ENCODE data around the gene MNAT1.

Gene MNAT1

DNA sequence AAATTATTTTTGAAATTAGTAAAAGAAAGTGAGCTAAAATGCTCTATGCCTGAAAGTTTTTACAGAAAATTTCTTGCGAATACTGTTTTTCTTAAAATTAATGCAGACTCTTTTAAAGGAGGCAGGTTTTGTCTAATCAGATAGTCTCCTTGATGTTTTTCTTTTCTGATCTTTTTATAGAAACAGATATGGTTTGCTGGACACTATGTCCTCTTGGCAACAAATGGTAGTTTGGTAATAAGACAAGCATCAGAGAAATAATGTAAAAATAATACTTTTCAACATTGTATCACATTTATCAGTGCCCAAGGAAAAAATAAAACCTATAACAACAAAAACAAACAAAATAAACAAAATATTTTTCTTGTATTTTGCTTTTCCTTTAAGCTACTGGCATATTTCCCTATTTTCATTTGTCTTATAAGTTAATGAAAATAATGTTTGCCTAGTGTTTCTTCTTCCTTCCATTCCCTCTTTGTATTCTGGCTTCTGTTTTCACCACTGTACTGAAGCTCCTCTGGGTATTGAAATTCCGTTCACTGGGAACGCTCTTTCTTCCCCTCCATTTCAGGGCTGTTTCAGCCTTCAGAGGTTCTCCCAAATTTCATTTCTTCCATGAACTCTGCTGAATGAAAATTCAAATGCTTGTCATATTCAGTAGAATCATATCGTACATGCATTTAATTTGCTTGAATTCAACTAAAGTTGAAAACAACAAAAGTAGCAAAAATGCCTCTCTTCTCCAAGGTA lies 131.0 kb downstream of the MNAT1 start:
- Histone ChIP-seq H3K4me1 (ENCODE audit: control insufficient read depth in 1 of 2, insufficient read depth in 1 of 2, low read depth in 1 of 2, low read length in 1 of 2) (no peaks in the 10 kb centered on the region), H3K27ac (no peak overlapping the region), H3K9me3 (no peaks in the 10 kb centered on the region), H3K27me3 (no peaks in the 10 kb centered on the region), H3K4me3 (ENCODE audit: low read depth in 1 of 2, low read length in 1 of 2) (no peak overlapping the region), H3K36me3 (no peaks in the 10 kb centered on the region)
- no peak for TF ChIP-seq CTCF (IDR thresholded peaks at IDR 0.05)

GRCh38 chr14:60867503-60868172 lies 133.1 kb downstream of the MNAT1 start:
- no peaks in the 10 kb centered on the region for H3K4me1 ChIP-seq (ENCODE audit: control insufficient read depth in 1 of 2, insufficient read depth in 1 of 2, low read depth in 1 of 2, low read length in 1 of 2)
- H3K9me3 ChIP-seq = no peaks in the 10 kb centered on the region
- H3K4me3 ChIP-seq (ENCODE audit: low read depth in 1 of 2, low read length in 1 of 2) = no peak overlapping the region
- TF ChIP-seq CTCF (IDR thresholded peaks at IDR 0.05) = no peak
- H3K36me3 ChIP-seq = no peaks in the 10 kb centered on the region
- H3K27me3 ChIP-seq = no peaks in the 10 kb centered on the region
- H3K27ac ChIP-seq = no peak overlapping the region

DNA sequence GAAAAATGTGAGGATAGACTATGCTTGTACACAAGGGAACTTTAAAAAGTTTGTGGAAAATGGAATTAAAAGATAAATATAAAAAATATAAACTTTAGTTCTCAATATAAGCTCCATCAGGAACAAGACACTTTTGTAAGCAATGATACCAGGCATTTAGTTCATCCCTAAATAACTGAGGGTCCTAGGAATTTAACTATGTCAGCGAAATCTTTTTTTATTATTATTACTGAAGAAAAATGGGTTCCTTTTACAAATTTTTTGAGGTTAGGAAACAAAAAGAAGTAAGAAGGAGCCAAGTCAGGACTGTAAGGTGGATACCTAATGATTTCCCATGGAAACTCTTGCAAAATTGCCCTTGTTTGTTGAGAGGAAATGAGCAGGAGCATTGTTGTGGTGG lies 143.6 kb downstream of the MNAT1 start:
- Histone ChIP-seq H3K9me3 (no peaks in the 10 kb centered on the region), H3K4me1 (ENCODE audit: control insufficient read depth in 1 of 2, insufficient read depth in 1 of 2, low read depth in 1 of 2, low read length in 1 of 2) (no peaks in the 10 kb centered on the region), H3K27me3 (no peaks in the 10 kb centered on the region), H3K4me3 (ENCODE audit: low read depth in 1 of 2, low read length in 1 of 2) (no peak overlapping the region), H3K36me3 (no peaks in the 10 kb centered on the region), H3K27ac (no peak overlapping the region)
- no peak for TF ChIP-seq CTCF (IDR thresholded peaks at IDR 0.05)

- Histone ChIP-seq H3K27me3 (no peaks in the 10 kb centered on the region), H3K36me3 (no peaks in the 10 kb centered on the region), H3K4me1 (ENCODE audit: control insufficient read depth in 1 of 2, insufficient read depth in 1 of 2, low read depth in 1 of 2, low read length in 1 of 2) (no peaks in the 10 kb centered on the region), H3K9me3 (no peaks in the 10 kb centered on the region), H3K27ac (no peak overlapping the region), H3K4me3 (ENCODE audit: low read depth in 1 of 2, low read length in 1 of 2) (no peak overlapping the region)
- no peak for TF ChIP-seq CTCF (IDR thresholded peaks at IDR 0.05)
Observed at GRCh38 chr14:60878536-60878935, 144.0 kb downstream of the MNAT1 start.

DNA sequence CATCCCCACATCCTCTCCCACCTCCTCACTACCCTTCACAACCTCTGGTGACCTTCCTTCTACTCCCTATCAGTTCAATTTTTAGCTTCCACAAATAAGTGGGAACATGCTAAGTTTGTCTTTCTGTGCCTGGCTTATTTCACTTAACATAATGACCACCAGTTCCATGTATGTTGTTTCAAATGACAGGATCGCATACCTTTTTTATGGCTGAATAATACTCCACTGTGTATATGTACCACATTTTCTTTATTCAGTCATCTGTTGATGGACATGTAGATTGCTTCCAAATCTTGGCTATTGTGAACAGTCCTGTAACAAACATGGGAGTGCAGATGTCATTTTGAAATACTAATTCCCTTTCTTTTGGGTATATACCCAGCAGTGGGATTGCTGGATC lies 147.7 kb downstream of the MNAT1 start:
- peaks cover 8% of the 10 kb centered on the region for H3K9me3 ChIP-seq
- no peaks in the 10 kb centered on the region for H3K4me1 ChIP-seq (ENCODE audit: control insufficient read depth in 1 of 2, insufficient read depth in 1 of 2, low read depth in 1 of 2, low read length in 1 of 2)
- no peak for TF ChIP-seq CTCF (IDR thresholded peaks at IDR 0.05)
- H3K27me3 ChIP-seq = no peaks in the 10 kb centered on the region
- no peak overlapping the region for H3K27ac ChIP-seq
- no peaks in the 10 kb centered on the region for H3K36me3 ChIP-seq
- H3K4me3 ChIP-seq (ENCODE audit: low read depth in 1 of 2, low read length in 1 of 2) = no peak overlapping the region

Measured in neutrophil (primary cell).